Activated naive CD8-positive, alpha-beta T cell treated with anti-CD3 and anti-CD28 coated beads, Interleukin-2, amount 50 U/mL, for 16 hours (primary cell): Measurements from ENCODE around the gene PAPLN.

Source experiments
- DNase-seq: peaks from one replicate; pipeline ENCODE4 v3.0.0-alpha.2; 2020; ENCODE audit warnings: low read depth, low spot score

PAPLN gene

DNA sequence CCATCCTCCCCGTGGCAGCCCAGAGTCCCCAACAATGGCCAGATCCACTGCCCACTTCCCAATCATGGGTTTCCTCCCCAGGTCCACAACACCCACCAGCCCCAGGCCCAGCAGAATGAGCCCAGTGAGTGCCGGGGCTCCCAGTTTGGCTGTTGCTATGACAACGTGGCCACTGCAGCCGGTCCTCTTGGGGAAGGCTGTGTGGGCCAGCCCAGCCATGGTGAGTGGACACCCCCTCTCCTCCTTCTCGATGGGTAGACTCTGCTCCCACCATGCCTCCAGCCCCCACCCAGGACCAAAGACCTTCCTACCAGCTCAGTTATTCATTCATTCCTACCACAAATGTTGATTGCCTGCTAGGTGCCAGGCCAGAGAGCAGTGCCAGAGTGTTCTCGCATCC, 23.8 kb downstream of the PAPLN start:
- no peak for DNase-seq

- DNase-seq: no peak
Measured at GRCh38 chr14:73261520-73262426, 24.5 kb downstream of the PAPLN start.

GRCh38 chr14:73262427-73263183, 25.3 kb downstream of the PAPLN start:
- no peak for DNase-seq

DNA sequence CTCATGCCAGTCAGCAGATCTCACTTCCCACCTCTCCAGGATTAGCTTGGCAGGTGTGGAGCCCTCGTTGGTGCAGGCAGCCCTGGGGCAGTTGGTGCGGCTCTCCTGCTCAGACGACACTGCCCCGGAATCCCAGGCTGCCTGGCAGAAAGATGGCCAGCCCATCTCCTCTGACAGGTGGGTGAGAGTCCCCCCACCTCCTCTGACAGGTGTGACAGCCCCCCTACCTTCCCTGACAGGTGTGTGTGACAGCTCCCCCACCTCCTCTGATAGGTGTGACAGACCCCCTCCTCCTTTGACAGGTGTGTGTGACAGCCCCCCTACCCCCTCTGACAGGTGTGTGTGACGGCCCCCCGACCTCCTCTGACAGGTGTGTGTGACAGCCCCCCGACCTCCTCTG, 26.3 kb downstream of the PAPLN start:
- DNase-seq: no peak

- DNase-seq: no peak
Measured at GRCh38 chr14:73264080-73264884, 27.0 kb downstream of the PAPLN start.

GRCh38 chr14:73264885-73265720, 27.8 kb downstream of the PAPLN start:
- DNase-seq: no peak

DNA sequence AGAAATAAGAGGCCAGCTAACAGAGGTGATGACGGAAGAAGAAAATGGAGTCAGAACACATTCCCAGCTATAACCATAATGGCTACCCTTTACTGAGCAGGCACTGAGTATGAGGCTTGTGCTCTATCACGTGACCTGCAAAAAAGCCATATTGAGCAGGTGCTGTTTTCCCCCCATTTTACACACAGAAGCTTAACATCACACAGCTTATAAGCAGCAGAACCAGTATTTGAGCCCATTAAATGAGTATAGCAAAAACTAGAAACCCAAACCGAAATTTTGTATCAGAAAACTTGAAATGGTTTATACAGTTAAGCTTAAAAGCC, 28.4 kb downstream of the PAPLN start:
- no peak for DNase-seq

DNA sequence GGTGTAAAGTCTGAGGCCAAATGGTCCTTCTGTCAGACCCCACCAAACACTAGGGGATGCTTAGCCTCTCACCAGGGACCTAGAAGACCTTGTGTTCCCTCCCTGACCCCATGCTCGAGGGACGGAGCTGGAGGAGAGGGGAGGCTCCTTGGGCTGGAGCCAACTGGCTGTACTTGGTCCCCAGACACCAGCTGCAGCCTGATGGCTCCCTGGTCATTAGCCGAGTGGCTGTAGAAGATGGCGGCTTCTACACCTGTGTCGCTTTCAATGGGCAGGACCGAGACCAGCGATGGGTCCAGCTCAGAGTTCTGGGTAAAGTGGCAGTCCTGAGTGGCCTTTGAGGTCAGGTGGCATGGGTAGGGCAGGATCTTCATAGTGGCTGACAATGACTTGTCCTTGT, 29.0 kb downstream of the PAPLN start:
- DNase-seq: no peak

DNA sequence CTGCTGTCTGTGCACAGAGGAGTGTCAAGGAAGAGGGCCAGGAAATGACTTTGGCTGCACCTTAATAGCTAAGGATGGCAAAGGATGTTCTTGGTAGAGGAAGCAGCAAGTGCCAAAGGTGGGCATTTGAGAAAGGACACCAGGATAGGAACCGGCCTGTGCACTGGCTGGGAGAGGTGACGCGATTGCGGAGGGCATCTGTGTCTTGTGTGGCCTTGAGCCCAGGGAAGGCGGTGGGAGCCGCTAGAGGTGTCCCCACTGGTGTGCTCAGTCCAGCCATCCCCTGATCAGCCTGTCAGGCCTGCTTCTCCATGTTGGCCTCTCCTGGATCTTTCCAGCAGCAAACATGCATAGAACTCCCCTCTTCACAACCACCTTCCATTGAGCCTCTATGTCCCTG, 30.2 kb downstream of the PAPLN start:
- no peak for DNase-seq

- DNase-seq: no peak
Measured at GRCh38 chr14:73269729-73270531, 32.6 kb downstream of the PAPLN start.

DNA sequence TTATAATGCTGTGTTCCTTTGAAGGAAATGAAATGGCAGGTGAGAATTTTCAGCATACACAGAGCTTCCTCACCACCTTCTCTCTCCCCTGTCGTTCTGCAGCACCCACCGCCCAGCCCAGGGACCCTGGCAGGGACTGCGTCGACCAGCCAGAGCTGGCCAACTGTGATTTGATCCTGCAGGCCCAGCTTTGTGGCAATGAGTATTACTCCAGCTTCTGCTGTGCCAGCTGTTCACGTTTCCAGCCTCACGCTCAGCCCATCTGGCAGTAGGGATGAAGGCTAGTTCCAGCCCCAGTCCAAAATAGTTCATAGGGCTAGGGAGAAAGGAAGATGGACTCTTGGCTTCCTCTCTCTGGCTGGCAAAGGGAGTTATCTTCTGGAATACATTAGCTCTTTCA, 35.1 kb downstream of the PAPLN start:
- DNase-seq: no peak

DNA sequence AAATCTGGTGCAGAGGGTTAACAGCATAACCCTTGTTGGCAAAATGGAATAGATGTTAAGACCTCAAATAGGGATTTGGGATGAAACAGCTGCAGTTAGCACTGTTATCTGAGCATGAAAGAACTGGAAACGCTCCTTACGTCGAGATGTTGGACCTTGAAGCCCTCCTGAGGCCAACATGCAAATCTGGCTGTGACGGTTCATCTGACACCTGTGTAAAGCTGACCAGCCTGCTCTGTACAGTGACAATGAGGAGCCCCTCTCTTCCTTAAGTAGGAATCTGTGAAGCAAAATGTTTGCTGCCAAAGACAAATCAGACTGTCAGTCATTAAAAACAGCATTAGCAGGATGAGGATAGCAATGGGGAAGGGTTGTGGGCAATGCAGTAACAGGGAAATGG, 36.5 kb downstream of the PAPLN start:
- DNase-seq: no peak

DNA sequence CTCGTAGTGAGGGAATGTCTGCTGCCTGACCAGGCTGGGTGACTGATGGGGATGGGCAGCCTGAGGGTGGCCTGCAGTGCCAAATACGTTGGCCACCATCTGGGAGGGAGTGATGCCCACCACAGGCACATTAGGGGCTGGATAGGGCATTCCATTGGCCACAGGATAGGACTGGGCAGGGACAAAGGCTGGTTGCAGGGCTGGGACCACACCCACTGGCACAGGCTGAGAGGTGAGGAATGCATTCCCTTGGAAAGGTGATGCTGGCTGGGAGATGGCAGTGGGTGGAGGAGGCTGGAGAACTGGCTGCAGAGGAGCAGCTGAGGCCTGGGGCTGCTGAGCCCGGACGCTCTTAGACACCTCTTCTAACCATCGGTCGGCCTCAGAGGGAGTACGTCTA, 39.5 kb downstream of the PAPLN start:
- no peak for DNase-seq

GRCh38 chr14:73277376-73277775, 40.1 kb downstream of the PAPLN start:
- DNase-seq: no peak

- no peak for DNase-seq
Measured at GRCh38 chr14:73280903-73281302, 43.6 kb downstream of the PAPLN start.

DNA sequence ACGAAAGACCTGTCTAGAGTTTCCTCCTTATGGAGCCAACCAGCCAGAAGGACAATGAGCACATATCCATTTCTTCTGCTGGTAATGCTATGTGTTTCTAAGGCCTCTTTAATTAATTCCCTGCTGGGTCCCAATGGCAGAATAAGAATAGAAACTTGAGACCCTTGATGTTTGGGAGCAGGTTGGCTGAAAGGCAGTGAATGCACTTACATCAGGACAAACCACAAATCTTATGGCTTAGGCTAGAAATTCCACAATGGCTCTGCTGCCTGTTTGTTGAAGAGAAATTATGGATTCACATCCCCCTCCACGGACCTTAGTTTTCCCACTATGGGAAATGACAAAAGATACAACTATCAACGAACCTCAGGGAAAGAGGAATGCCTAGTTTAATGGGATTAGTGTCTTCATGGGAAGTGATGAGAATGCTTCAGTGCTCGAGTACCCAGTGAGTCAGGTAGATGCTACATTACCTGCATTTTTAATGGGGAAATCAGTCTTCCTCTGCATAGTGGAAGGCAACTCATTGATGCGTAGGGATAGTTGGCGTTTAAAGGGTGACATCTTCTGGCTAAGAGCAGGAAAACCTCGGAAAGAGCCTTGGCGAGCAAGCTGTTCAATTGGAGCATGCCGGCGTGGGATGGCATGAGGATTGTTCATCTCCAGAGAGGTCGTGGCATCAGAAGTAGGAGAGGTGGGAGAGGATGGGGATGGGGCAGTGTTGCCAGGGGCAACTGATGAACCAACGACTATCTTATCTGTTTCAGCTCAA, 46.5 kb downstream of the PAPLN start:
- DNase-seq: no peak

DNA sequence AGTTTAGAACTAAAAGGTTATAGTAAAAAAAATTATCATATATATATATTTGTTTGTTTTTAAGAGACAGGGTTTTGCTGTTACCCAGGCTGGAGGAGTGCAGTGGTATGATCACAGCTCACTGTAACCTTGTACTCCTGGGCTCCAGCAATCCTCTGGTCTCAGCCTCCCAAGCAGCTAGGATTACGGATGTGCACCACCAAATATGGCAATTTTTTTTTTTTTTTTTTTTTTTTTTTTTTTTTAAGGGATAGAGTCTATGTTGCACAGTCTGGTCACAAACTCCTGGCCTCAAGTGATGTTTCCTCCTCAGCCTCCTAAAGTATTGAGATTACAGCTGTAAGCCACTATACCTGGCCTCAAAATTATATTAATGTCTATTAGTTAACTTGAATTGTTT, 48.7 kb downstream of the PAPLN start:
- no peak for DNase-seq

DNA sequence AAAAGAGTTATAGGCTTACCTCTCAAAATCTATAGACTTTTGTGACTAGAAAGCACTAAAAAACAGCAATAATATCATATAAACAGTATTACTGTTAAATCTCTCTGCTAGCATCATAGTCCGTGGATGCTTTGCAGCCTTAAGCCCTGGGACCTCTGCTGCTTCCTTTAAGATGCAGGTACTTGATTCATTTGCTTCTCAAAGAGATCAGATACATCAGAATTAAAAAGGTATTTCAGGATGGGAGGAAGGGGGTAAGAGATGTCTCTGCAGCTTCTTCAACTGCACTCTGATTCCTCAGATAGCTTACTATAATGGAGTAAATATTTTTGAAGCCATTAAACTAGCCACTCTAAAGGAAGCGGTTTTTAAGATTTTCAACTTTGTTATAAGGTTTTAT, 49.3 kb downstream of the PAPLN start:
- DNase-seq: no peak

DNA sequence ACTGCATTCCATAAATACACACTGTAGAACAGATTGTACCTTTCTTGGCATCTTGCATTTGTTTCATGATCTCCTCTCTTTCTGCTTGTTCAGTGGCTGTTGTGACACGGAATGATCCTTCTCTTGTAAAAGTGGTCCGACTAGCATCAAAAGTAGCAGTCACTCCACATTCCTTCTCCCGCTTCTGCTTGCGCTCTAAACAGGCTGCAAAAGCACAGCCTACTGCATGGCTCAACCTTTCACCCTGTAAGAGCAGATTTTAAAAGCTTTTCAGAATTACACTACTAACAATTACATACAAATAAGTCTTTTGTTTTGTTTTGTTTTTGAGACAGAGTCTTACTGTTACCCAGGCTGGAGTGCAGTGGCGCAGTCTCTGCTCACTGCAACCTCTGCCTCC, 49.8 kb downstream of the PAPLN start:
- DNase-seq: no peak

GRCh38 chr14:73289308-73289707, 52.0 kb downstream of the PAPLN start:
- no peak for DNase-seq
